HCT116 (cell line): ENCODE results near the gene ALKBH2. TPM values are rescaled to one million over a fixed set of nuclear protein-coding genes. Genes with fewer than 3 reads are reported as not detected.

Experiments used
- ATAC-seq: fragments of 200-7000 bp; cut with Tn5 transposase; 2 replicates; pipeline ENCODE4 v1.9.1; 2020; ENCODE audit warnings: mild to moderate bottlenecking, moderate library complexity
- BruUV-seq: library from RNA; stranded (reverse); fragments of 400-500 nt; replicated peaks from 2 replicates; lab custom pipeline; 2021; lab: Mats Ljungman, UMichigan
- CTCF ChIA-PET: fragments of 300-600 bp; sonication (Branson Sonifier 250); formaldehyde crosslinking; loops from one replicate; lab custom pipeline; 2021; ENCODE audit warnings: antibody characterized with exemption; lab: Charles Lee
- POLR2A ChIA-PET: fragments of 300-600, 350-600 bp; sonication (Branson Sonifier 250); formaldehyde crosslinking; loops from one replicate; lab custom pipeline; 2021; ENCODE audit warnings: antibody characterized with exemption; lab: Charles Lee
- RAD21 ChIA-PET, 2 experiments: fragments of 300-600 bp; sonication (Branson Sonifier 250); formaldehyde crosslinking; loops; one replicate each; lab custom pipeline; 2023; ENCODE audit warnings: low total read pairs in 2 of 2; ENCODE audit not compliant: uncharacterized antibody in 2 of 2, unreplicated experiment in 2 of 2, low non-redundant PET in 1 of 2; lab: Charles Lee
- DNase-seq: peaks from one replicate; pipeline ENCODE4 v3.0.0-alpha.2; 2010; ENCODE audit warnings: low read depth, low spot score
- H2AFZ ChIP-seq: fragments of 200-600 bp; shearing (Covaris generic), sonication (generic); 2 replicates; pipeline ENCODE4 v1.6.1; 2017; ENCODE audit warnings: low read depth, mixed run types, mixed read lengths, antibody characterized with exemption, low read length; ENCODE audit not compliant: poor library complexity, severe bottlenecking
- H3K27ac ChIP-seq: 2 replicates; pipeline ENCODE4 v1.5.1; 2012; ENCODE audit warnings: low read depth, low read length
- H3K27me3 ChIP-seq: fragments of 200-600 bp; sonication (generic); 2 replicates; pipeline ENCODE4 v1.6.1; 2016; ENCODE audit warnings: mixed run types, low read length, mixed read lengths; ENCODE audit not compliant: insufficient read depth
- H3K36me3 ChIP-seq, 2 experiments: fragments of 200-500 bp in 1 of 2; fragments of 200-600 bp in 1 of 2; sonication (Bioruptor generic) in 1 of 2; sonication (generic) in 1 of 2; 2 replicates each; pipeline versions ENCODE4 v1.5.1 to v1.6.1; 2014 to 2016; ENCODE audit warnings: low read length in 2 of 2, inconsistent platforms in 1 of 2, mixed read lengths in 1 of 2, mixed run types in 1 of 2; ENCODE audit not compliant: insufficient read depth in 2 of 2, control insufficient read depth in 1 of 2
- H3K4me1 ChIP-seq, 2 experiments: fragments of 200-600 bp in 1 of 2; sonication (generic) in 1 of 2; 2 replicates each; pipeline versions ENCODE4 v1.5.1 to v1.6.1; 2012 to 2017; ENCODE audit warnings: low read length in 2 of 2, inconsistent platforms in 1 of 2, mild to moderate bottlenecking in 1 of 2, mixed read lengths in 1 of 2, mixed run types in 1 of 2, moderate library complexity in 1 of 2; ENCODE audit not compliant: insufficient read depth in 2 of 2, control insufficient read depth in 1 of 2
- H3K4me2 ChIP-seq: fragments of 200-600 bp; sonication (generic); 2 replicates; pipeline ENCODE4 v1.6.1; 2017; ENCODE audit warnings: mixed run types, low read length, mixed read lengths
- H3K4me3 ChIP-seq, 2 experiments: fragments of 200-600 bp in 1 of 2; sonication (generic) in 1 of 2; replicated peaks in 1 of 2; 2 replicates each; pipeline ENCODE4 v1.5.1; 2011 to 2016; ENCODE audit warnings: low read length in 2 of 2, control low read depth in 1 of 2, low read depth in 1 of 2, mild to moderate bottlenecking in 1 of 2, mixed read lengths in 1 of 2, mixed run types in 1 of 2
- H3K79me2 ChIP-seq: fragments of 200-600 bp; sonication (generic); 2 replicates; pipeline ENCODE4 v1.6.1; 2017; ENCODE audit warnings: mild to moderate bottlenecking, mixed run types, low read length, moderate library complexity, mixed read lengths; ENCODE audit not compliant: insufficient read depth
- H3K9ac ChIP-seq: fragments of 200-600 bp; sonication (generic); 2 replicates; pipeline ENCODE4 v1.6.1; 2016; ENCODE audit warnings: low read length, mixed read lengths
- H3K9me2 ChIP-seq: fragments of 200-600 bp; sonication (generic), shearing (Covaris generic); 2 replicates; pipeline ENCODE4 v1.6.1; 2017; ENCODE audit warnings: mixed run types, mild to moderate bottlenecking, moderate library complexity; ENCODE audit not compliant: insufficient read depth
- H3K9me3 ChIP-seq, 2 experiments: fragments of 200-500 bp in 1 of 2; fragments of 200-600 bp in 1 of 2; sonication (Bioruptor generic) in 1 of 2; sonication (generic) in 1 of 2; 2 replicates each; pipeline ENCODE4 v1.6.1; 2014 to 2017; ENCODE audit warnings: low read length in 2 of 2, mixed read lengths in 2 of 2, inconsistent platforms in 1 of 2, low read depth in 1 of 2, mild to moderate bottlenecking in 1 of 2, mixed run types in 1 of 2, moderate library complexity in 1 of 2; ENCODE audit not compliant: control insufficient read depth in 1 of 2, insufficient read depth in 1 of 2
- H4K20me1 ChIP-seq: fragments of 200-600 bp; sonication (generic), shearing (Covaris generic); 2 replicates; pipeline ENCODE4 v1.6.1; 2017; ENCODE audit warnings: mixed run types, mild to moderate bottlenecking, moderate library complexity; ENCODE audit not compliant: insufficient read depth
- CBX3 ChIP-seq: IDR thresholded peaks from 2 replicates; pipeline ENCODE4 v1.6.1; 2012; ENCODE audit warnings: low read depth
- CEBPB ChIP-seq: IDR thresholded peaks from 2 replicates; pipeline ENCODE4 v1.6.1; 2012; ENCODE audit warnings: low read depth
- EGR1 ChIP-seq: IDR thresholded peaks from 2 replicates; pipeline ENCODE4 v1.6.1; 2012; ENCODE audit warnings: low read depth
- ELF1 ChIP-seq: IDR thresholded peaks from 2 replicates; pipeline ENCODE4 v1.6.1; 2012; ENCODE audit warnings: low read depth, borderline replicate concordance
- FOSL1 ChIP-seq: IDR thresholded peaks from 2 replicates; pipeline ENCODE4 v1.6.1; 2012; ENCODE audit warnings: low read depth
- MAX ChIP-seq: IDR thresholded peaks from 2 replicates; pipeline ENCODE4 v1.6.1; 2012
- POLR2AphosphoS5 ChIP-seq: IDR thresholded peaks from 2 replicates; pipeline ENCODE4 v1.6.1; 2011; ENCODE audit warnings: mild to moderate bottlenecking, low read depth, low read length, moderate library complexity
- REST ChIP-seq: IDR thresholded peaks from 2 replicates; pipeline ENCODE4 v1.6.1; 2012; ENCODE audit warnings: low read depth
- SIN3A ChIP-seq: IDR thresholded peaks from 2 replicates; pipeline ENCODE4 v1.6.1; 2012; ENCODE audit warnings: low read depth
- SP1 ChIP-seq: IDR thresholded peaks from 2 replicates; pipeline ENCODE4 v1.6.1; 2012; ENCODE audit warnings: low read depth
- SRF ChIP-seq: IDR thresholded peaks from 2 replicates; pipeline ENCODE4 v1.6.1; 2012; ENCODE audit warnings: low read depth
- TCF7L2 ChIP-seq: IDR thresholded peaks from 2 replicates; pipeline ENCODE4 v1.7.0; 2011; ENCODE audit warnings: borderline replicate concordance, inconsistent platforms; ENCODE audit not compliant: insufficient read depth, insufficient read length; ENCODE audit errors: extremely low read depth
- YY1 ChIP-seq: IDR thresholded peaks from 2 replicates; pipeline ENCODE4 v1.6.1; 2011; ENCODE audit warnings: low read length, low read depth, moderate library complexity, mild to moderate bottlenecking; ENCODE audit not compliant: insufficient replicate concordance; ENCODE audit errors: extremely low read depth
- ZBTB33 ChIP-seq: IDR thresholded peaks from 2 replicates; pipeline ENCODE4 v1.6.1; 2011; ENCODE audit warnings: mild to moderate bottlenecking, low read length, moderate library complexity; ENCODE audit not compliant: insufficient replicate concordance; ENCODE audit errors: extremely low read depth
- ZFX ChIP-seq: fragments of 450-650 bp; IDR thresholded peaks from 2 replicates; pipeline ENCODE4 v1.6.1; 2017
- intact Hi-C: fragments of 100-400 bp; cut with micrococcal nuclease; formaldehyde crosslinking; loops from 2 replicates; pipeline ENCODE4 v1.10.0; 2022
- total RNA-seq: library from RNA; stranded (reverse); gene quantifications from one replicate; pipeline ENCODE4 v1.2.1, GENCODE V29; 2021; ENCODE audit not compliant: unreplicated experiment

The ALKBH2 gene
- total RNA-seq, 1 experiment from 2014 or later, result 35.8 TPM

GRCh38 chr12:109052414-109053323 lies 40.6 kb downstream of the ALKBH2 start, which contains the start of gene USP30:
USP30 (plus strand) TSS chr12:109052576; CDS start chr12:109052679, 103 bp downstream.
- ChIA-PET RAD21 (no interaction called here), CTCF (no interaction called here)
- H3K36me3 ChIP-seq, result no peaks in the 10 kb centered on the region
- TF ChIP-seq ZFX, result peak; percentile 68
- peak; percentile 44; the same call in 1 of the 2 replicates for TF ChIP-seq ELF1
- no peak for TF ChIP-seq REST
- peak; percentile 95 for TF ChIP-seq SIN3A
- peak; percentile 86 for TF ChIP-seq YY1
- TF ChIP-seq POLR2AphosphoS5, result peak; percentile 67
- TF ChIP-seq CEBPB, result no peak; the same call in 1 of the 2 replicates
- peak; percentile 73 for TF ChIP-seq SP1
- peak; percentile 79 for TF ChIP-seq MAX
- peak; percentile 58 for TF ChIP-seq ZBTB33
- peak; percentile 85 for TF ChIP-seq SRF
- peak; percentile 98 for TF ChIP-seq CBX3
- 0 out of 2 replicates have a peak, but pooled peaks have one; percentile 49 for TF ChIP-seq EGR1
- TF ChIP-seq FOSL1, result no peak
- no peak for TF ChIP-seq TCF7L2
- TF ChIP-seq, all 23 proteins: peak for 11
- intact Hi-C loops, result no loop called here
- POLR2A ChIA-PET, result no interaction called here
- Histone ChIP-seq H3K4me1 (peaks cover 6 to 13% of the 10 kb centered on the region in 2 experiments; a peak in 2 of 4 replicates), H3K27me3 (no peaks in the 10 kb centered on the region), H3K4me3 (peak within 1 kb of the TSS; percentile 79 to 91), H3K9me2 (no peaks in the 10 kb centered on the region), H3K4me2 (peak within 1 kb of the TSS; percentile 98), H4K20me1 (no peaks in the 10 kb centered on the region), H2AFZ (peak within 1 kb of the TSS; percentile 78), H3K79me2 (no peaks in the 10 kb centered on the region), H3K9me3 (no peaks in the 10 kb centered on the region), H3K9ac (peak within 1 kb of the TSS; percentile 63), H3K27ac (peak within 1 kb of the TSS; percentile 68; the same call in 1 of the 2 replicates)
- ATAC-seq (peak; percentile 91), DNase-seq (peak; percentile 76)
- BruUV-seq, result TSS peak; percentile 55
